ENCODE results near the gene VCAN.

DNA sequence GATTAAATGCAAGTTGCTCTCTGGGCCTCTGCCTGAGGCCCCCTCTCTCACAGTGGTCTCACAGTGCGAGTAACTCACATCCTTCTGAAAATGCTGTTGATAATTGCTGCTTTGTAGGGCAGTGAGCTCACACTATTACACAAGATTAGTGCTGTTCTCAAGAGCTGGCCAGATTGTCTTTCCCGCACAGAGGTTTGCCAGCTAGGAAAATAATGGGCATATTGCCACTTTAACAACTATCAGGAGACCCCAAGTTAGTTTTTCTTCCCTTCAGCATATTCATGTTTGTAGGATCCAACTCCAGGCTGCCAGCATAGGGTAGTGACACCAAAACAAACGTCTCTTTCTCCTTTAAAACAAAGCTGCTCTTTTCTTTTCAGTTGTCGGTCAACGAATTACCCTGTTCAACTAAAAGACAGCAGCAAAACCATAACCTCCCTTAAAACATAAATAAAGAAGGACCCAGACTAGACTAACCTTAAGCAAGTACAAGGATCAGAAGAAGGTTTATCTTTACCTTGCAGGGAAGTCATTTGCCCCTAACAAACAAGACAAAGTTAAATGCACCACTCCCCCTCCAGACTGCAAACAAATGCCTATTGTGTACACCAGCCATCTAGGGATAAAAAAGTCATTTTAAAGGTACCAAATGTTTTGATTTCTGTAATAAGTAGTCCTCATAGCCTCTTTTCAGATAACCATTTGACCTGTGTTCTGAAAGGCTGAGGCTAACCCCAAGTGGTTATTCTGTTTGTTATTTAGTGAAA is 91.4 kb downstream of the VCAN start:
- TF ChIP-seq ZNF274 (IDR thresholded peaks at IDR 0.05; ENCODE audit: low read length) (no peak), ZNF274 (tag by site-specific recombination; IDR thresholded peaks at IDR 0.05; ENCODE audit: borderline replicate concordance) (no peak), ZNF488 (tag by site-specific recombination; IDR thresholded peaks at IDR 0.05) (no peak), ZNF133 (tag by site-specific recombination; IDR thresholded peaks at IDR 0.05) (no peak), ZEB2 (tag by site-specific recombination; IDR thresholded peaks at IDR 0.05) (no peak), CTCF (tag by site-specific recombination; IDR thresholded peaks at IDR 0.05) (no peak), ZNF701 (tag by site-specific recombination; IDR thresholded peaks at IDR 0.05) (no peak), PRDM4 (tag by site-specific recombination; IDR thresholded peaks at IDR 0.05) (no peak), ZBTB20 (tag by site-specific recombination; IDR thresholded peaks at IDR 0.05) (no peak), RBAK (tag by site-specific recombination; IDR thresholded peaks at IDR 0.05) (no peak), KLF9 (tag by site-specific recombination; IDR thresholded peaks at IDR 0.05; ENCODE audit: low read depth) (no peak), ZFP3 (tag by site-specific recombination; IDR thresholded peaks at IDR 0.05; ENCODE audit: low read depth) (no peak)
- TF ChIP-seq, protein P1, sequence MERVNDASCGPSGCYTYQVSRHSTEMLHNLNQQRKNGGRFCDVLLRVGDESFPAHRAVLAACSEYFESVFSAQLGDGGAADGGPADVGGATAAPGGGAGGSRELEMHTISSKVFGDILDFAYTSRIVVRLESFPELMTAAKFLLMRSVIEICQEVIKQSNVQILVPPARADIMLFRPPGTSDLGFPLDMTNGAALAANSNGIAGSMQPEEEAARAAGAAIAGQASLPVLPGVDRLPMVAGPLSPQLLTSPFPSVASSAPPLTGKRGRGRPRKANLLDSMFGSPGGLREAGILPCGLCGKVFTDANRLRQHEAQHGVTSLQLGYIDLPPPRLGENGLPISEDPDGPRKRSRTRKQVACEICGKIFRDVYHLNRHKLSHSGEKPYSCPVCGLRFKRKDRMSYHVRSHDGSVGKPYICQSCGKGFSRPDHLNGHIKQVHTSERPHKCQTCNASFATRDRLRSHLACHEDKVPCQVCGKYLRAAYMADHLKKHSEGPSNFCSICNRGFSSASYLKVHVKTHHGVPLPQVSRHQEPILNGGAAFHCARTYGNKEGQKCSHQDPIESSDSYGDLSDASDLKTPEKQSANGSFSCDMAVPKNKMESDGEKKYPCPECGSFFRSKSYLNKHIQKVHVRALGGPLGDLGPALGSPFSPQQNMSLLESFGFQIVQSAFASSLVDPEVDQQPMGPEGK (tag by site-specific recombination; IDR thresholded peaks at IDR 0.05), result no peak
- TF ChIP-seq, protein P2, sequence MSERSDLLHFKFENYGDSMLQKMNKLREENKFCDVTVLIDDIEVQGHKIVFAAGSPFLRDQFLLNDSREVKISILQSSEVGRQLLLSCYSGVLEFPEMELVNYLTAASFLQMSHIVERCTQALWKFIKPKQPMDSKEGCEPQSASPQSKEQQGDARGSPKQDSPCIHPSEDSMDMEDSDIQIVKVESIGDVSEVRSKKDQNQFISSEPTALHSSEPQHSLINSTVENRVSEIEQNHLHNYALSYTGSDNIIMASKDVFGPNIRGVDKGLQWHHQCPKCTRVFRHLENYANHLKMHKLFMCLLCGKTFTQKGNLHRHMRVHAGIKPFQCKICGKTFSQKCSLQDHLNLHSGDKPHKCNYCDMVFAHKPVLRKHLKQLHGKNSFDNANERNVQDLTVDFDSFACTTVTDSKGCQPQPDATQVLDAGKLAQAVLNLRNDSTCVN (tag by site-specific recombination; optimal IDR thresholded peaks at IDR 0.05), result no peak

Data from HEK293 (cell line).